H9 (cell line): ENCODE measurements around the gene B3GALNT2. TPM values are rescaled to one million over a fixed set of nuclear protein-coding genes. Genes with fewer than 3 reads are reported as not detected.

ENCODE experiments used
- DNase-seq: peaks from one replicate; pipeline ENCODE4 v3.0.0-alpha.2; 2017
- H2AFZ ChIP-seq: one replicate; pipeline ENCODE4 v1.6.1; 2013; ENCODE audit warnings: mild to moderate bottlenecking, low read length, control low read depth, moderate library complexity
- H2AK5ac ChIP-seq: 2 replicates; pipeline ENCODE4 v1.6.1; 2013; ENCODE audit warnings: low read length, control low read depth, mixed read lengths; ENCODE audit not compliant: insufficient read length
- H2BK120ac ChIP-seq: one replicate; pipeline ENCODE4 v1.6.1; 2013; ENCODE audit warnings: low read depth, mild to moderate bottlenecking, low read length, control low read depth, inconsistent platforms; ENCODE audit not compliant: poor library complexity, severe bottlenecking
- H2BK12ac ChIP-seq: 2 replicates; pipeline ENCODE4 v1.6.1; 2013; ENCODE audit warnings: low read length, control low read depth, mixed read lengths, low read depth; ENCODE audit not compliant: insufficient read length
- H2BK15ac ChIP-seq: 2 replicates; pipeline ENCODE4 v1.6.1; 2013; ENCODE audit warnings: low read depth, low read length, control low read depth
- H2BK20ac ChIP-seq: one replicate; pipeline ENCODE4 v1.6.1; 2013; ENCODE audit warnings: low read depth, mild to moderate bottlenecking, low read length, control low read depth, inconsistent platforms; ENCODE audit not compliant: poor library complexity, severe bottlenecking
- H2BK5ac ChIP-seq: 2 replicates; pipeline ENCODE4 v1.6.1; 2013; ENCODE audit warnings: low read length, control low read depth, mixed read lengths; ENCODE audit not compliant: insufficient read length
- H3K14ac ChIP-seq: 2 replicates; pipeline ENCODE4 v1.6.1; 2013; ENCODE audit warnings: low read length, control low read depth; ENCODE audit not compliant: insufficient read depth
- H3K18ac ChIP-seq: 2 replicates; pipeline ENCODE4 v1.6.1; 2013; ENCODE audit warnings: low read depth, mild to moderate bottlenecking, mixed read lengths, low read length, control low read depth; ENCODE audit not compliant: insufficient read length
- H3K23ac ChIP-seq: 2 replicates; pipeline ENCODE4 v1.6.1; 2013; ENCODE audit warnings: low read length, control low read depth, mixed read lengths, low read depth; ENCODE audit not compliant: insufficient read length
- H3K23me2 ChIP-seq: 2 replicates; pipeline ENCODE4 v1.6.1; 2013; ENCODE audit warnings: low read depth, mild to moderate bottlenecking, mixed read lengths, low read length, control low read depth; ENCODE audit not compliant: insufficient read length, poor library complexity, severe bottlenecking
- H3K27ac ChIP-seq: 2 replicates; pipeline ENCODE4 v1.5.1; 2013; ENCODE audit warnings: low read length, control low read depth, mixed read lengths, low read depth; ENCODE audit not compliant: insufficient read length
- H3K27me3 ChIP-seq: 2 replicates; pipeline ENCODE4 v1.6.1; 2013; ENCODE audit warnings: low read length, control low read depth, inconsistent platforms; ENCODE audit not compliant: insufficient read depth
- H3K4ac ChIP-seq: 2 replicates; pipeline ENCODE4 v1.6.1; 2013; ENCODE audit warnings: low read depth, mild to moderate bottlenecking, control low read depth, inconsistent platforms, low read length, moderate library complexity
- H3K4me1 ChIP-seq: 2 replicates; pipeline ENCODE4 v1.6.1; 2013; ENCODE audit warnings: low read length, control low read depth, inconsistent platforms; ENCODE audit not compliant: insufficient read depth
- H3K4me2 ChIP-seq: 2 replicates; pipeline ENCODE4 v1.6.1; 2013; ENCODE audit warnings: low read length, control low read depth, mixed read lengths; ENCODE audit not compliant: insufficient read length, insufficient read depth
- H3K56ac ChIP-seq: 2 replicates; pipeline ENCODE4 v1.6.1; 2013; ENCODE audit warnings: low read depth, mild to moderate bottlenecking, mixed read lengths, low read length, control low read depth; ENCODE audit not compliant: insufficient read length
- H3K79me1 ChIP-seq: 2 replicates; pipeline ENCODE4 v1.6.1; 2013; ENCODE audit warnings: low read depth, mild to moderate bottlenecking, moderate library complexity, low read length, control low read depth, inconsistent platforms; ENCODE audit not compliant: insufficient read depth, poor library complexity, severe bottlenecking
- H3K79me2 ChIP-seq: 2 replicates; pipeline ENCODE4 v1.6.1; 2013; ENCODE audit warnings: low read length, control low read depth, inconsistent platforms; ENCODE audit not compliant: insufficient read depth
- H3K9ac ChIP-seq: 2 replicates; pipeline ENCODE4 v1.6.1; 2013; ENCODE audit warnings: low read length, control low read depth, mixed read lengths; ENCODE audit not compliant: insufficient read length; ENCODE audit errors: extremely low read depth
- H3K9me3 ChIP-seq: one replicate; pipeline ENCODE4 v1.6.1; 2013; ENCODE audit warnings: low read depth, low read length, inconsistent platforms; ENCODE audit not compliant: control insufficient read depth
- H3T11ph ChIP-seq: one replicate; pipeline ENCODE4 v1.6.1; 2013; ENCODE audit warnings: mild to moderate bottlenecking, low read length, control low read depth, inconsistent platforms
- H4K20me1 ChIP-seq: one replicate; pipeline ENCODE4 v1.6.1; 2013; ENCODE audit not compliant: control insufficient read depth, insufficient read length, insufficient read depth
- H4K5ac ChIP-seq: 2 replicates; pipeline ENCODE4 v1.6.1; 2013; ENCODE audit warnings: low read depth, mild to moderate bottlenecking, mixed read lengths, low read length, control low read depth; ENCODE audit not compliant: insufficient read length
- H4K8ac ChIP-seq: replicated peaks from 2 replicates; pipeline ENCODE4 v1.6.1; 2013; ENCODE audit warnings: low read length, control low read depth, mixed read lengths, low read depth; ENCODE audit not compliant: insufficient read length
- H4K91ac ChIP-seq: 2 replicates; pipeline ENCODE4 v1.6.1; 2013; ENCODE audit warnings: low read depth, mild to moderate bottlenecking, moderate library complexity, mixed read lengths, low read length, control low read depth; ENCODE audit not compliant: insufficient read length
- H3K27ac Mint-ChIP-seq, 3 experiments: 2 replicates in 2 of 3; 3 replicates in 1 of 3; pipeline ENCODE4 v1.8.0; 2020 to 2021; ENCODE audit warnings: mixed read lengths in 3 of 3, mild to moderate bottlenecking in 1 of 3, moderate library complexity in 1 of 3
- H3K27me3 Mint-ChIP-seq: 2 replicates; pipeline ENCODE4 v1.8.0; 2021; ENCODE audit warnings: low read depth, mild to moderate bottlenecking, moderate library complexity, mixed read lengths
- H3K36me3 Mint-ChIP-seq, 3 experiments: 2 replicates in 2 of 3; 3 replicates in 1 of 3; pipeline ENCODE4 v1.8.0; 2020 to 2021; ENCODE audit warnings: low read depth in 3 of 3, mixed read lengths in 3 of 3; ENCODE audit not compliant: insufficient read depth in 1 of 3
- H3K4me1 Mint-ChIP-seq, 2 experiments: 2 replicates each; pipeline ENCODE4 v1.8.0; 2020; ENCODE audit warnings: mixed read lengths in 2 of 2
- H3K4me3 Mint-ChIP-seq, 2 experiments: 2 replicates in 1 of 2; 3 replicates in 1 of 2; pipeline ENCODE4 v1.8.0; 2020 to 2021; ENCODE audit warnings: mild to moderate bottlenecking in 2 of 2, mixed read lengths in 2 of 2, moderate library complexity in 1 of 2
- H3K9me3 Mint-ChIP-seq, 2 experiments: 2 replicates in 1 of 2; 3 replicates in 1 of 2; pipeline ENCODE4 v1.8.0; 2020; ENCODE audit warnings: mild to moderate bottlenecking in 2 of 2, mixed read lengths in 2 of 2, moderate library complexity in 1 of 2
- CTCF ChIP-seq: fragments of 200-600 bp; sonication (generic); conservative IDR thresholded peaks from 3 replicates; pipeline ENCODE4 v1.8.0; 2021; ENCODE audit warnings: antibody characterized with exemption, mild to moderate bottlenecking
- WGBS: extraction: QIAGEN DNeasy Blood & Tissue Kit; methylation state at CpG from one replicate; pipeline ENCODE4 v1.1.7; 2013; ENCODE audit warnings: missing lambda C conversion rate, low lambda C conversion rate, mixed read lengths; ENCODE audit not compliant: insufficient read length; ENCODE audit errors: extremely low coverage; 5-methylcytosine and 5-hydroxymethylcytosine counted together
- total RNA-seq: library from RNA; stranded (reverse); gene quantifications from 2 replicates; pipeline ENCODE4 v1.2.1, GENCODE V29; 2021

B3GALNT2 gene
- total RNA-seq, 1 experiment from 2014 or later: 27.8 TPM

DNA sequence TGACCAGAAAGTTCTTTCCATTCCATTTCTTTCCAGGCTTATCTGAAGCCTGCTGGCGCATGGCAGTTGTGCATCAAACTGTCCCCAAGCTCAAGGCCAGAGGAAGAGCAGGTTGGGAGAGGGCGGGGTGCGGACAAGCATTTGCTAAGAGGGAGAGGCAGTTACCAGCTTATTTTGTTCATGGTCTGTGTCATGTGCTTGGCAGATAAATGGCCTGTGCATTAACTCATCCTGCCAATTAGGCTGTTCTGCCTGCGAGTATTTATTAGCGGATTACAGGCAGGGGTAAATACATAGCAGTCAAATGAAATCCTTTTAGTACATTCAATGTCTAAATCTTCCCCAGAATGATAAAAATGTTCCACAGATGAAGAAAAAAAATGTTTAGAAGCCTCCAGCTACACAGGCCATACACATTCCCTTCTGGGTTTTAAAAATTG lies 48.9 kb upstream of the B3GALNT2 start:
- no peak overlapping the region for H2BK5ac ChIP-seq
- H3K18ac ChIP-seq: no peak overlapping the region
- H2BK15ac ChIP-seq: no peak overlapping the region
- no peak overlapping the region for H3K14ac ChIP-seq
- H2BK20ac ChIP-seq: no peak overlapping the region
- H4K91ac ChIP-seq: no peak overlapping the region
- no peak overlapping the region for H3K27ac ChIP-seq
- H3K79me2 ChIP-seq: no peaks in the 10 kb centered on the region
- Mint-ChIP-seq H3K27me3 (no peaks in the 10 kb centered on the region), H3K9me3 (no peaks in the 10 kb centered on the region), H3K27ac (0 out of 7 replicates have a peak overlapping the region, but pooled peaks of 1 of the 3 experiments have one; percentile 40), H3K4me1 (no peaks in the 10 kb centered on the region; a peak in 1 of 4 replicates), H3K36me3 (no peaks in the 10 kb centered on the region), H3K4me3 (no peak overlapping the region)
- WGBS: no CpG with 5 or more reads among the region's 5 CpGs
- no peaks in the 10 kb centered on the region for H3K27me3 ChIP-seq
- H3K23me2 ChIP-seq: no peaks in the 10 kb centered on the region
- H3K9me3 ChIP-seq: no peaks in the 10 kb centered on the region
- H2AFZ ChIP-seq: no peak overlapping the region
- no peak overlapping the region for H2BK12ac ChIP-seq
- no peaks in the 10 kb centered on the region for H3K4me1 ChIP-seq
- DNase-seq: no peak
- H3K23ac ChIP-seq: no peak overlapping the region
- TF ChIP-seq CTCF: no peak
- H2AK5ac ChIP-seq: no peak overlapping the region
- no peak overlapping the region for H3K56ac ChIP-seq
- H3K4ac ChIP-seq: no peak overlapping the region
- H4K5ac ChIP-seq: no peak overlapping the region
- no peak overlapping the region for H2BK120ac ChIP-seq
- H4K20me1 ChIP-seq: no peaks in the 10 kb centered on the region
- no peak overlapping the region for H3K9ac ChIP-seq
- H3K79me1 ChIP-seq: no peaks in the 10 kb centered on the region
- H4K8ac ChIP-seq: no peak overlapping the region
- no peak overlapping the region for H3T11ph ChIP-seq
- no peak overlapping the region for H3K4me2 ChIP-seq
